OCI-LY3 (cell line): ENCODE measurements around the gene B4GALNT2.
"Not testable (repeated sequence)": the region's sequence is repeated elsewhere in the genome, so short reads cannot be mapped to it uniquely, and the experiment has no call there.

Experiments
- H2AFZ ChIP-seq: fragments of 200-600, 300-600 bp; shearing (Covaris generic); 2 replicates; pipeline ENCODE4 v1.6.0; 2014; ENCODE audit warnings: antibody characterized with exemption, low read depth, low read length
- H3K27ac ChIP-seq: fragments of 200-600, 300-600 bp; sonication (generic); 2 replicates; pipeline ENCODE4 v1.5.1; 2014; ENCODE audit warnings: mild to moderate bottlenecking, low read length, moderate library complexity, mixed read lengths
- H3K27me3 ChIP-seq: fragments of 200-600, 300-600 bp; sonication (generic); 2 replicates; pipeline ENCODE4 v1.6.1; 2014; ENCODE audit warnings: low read depth, low read length, mixed read lengths
- H3K36me3 ChIP-seq: fragments of 200-600, 300-600 bp; sonication (generic); replicated peaks from 2 replicates; pipeline ENCODE3; 2014; ENCODE audit warnings: low read depth, low read length, mixed read lengths
- H3K4me1 ChIP-seq: fragments of 300-600, 200-600 bp; sonication (generic); 2 replicates; pipeline ENCODE4 v1.6.1; 2014; ENCODE audit warnings: low read length, mixed read lengths
- H3K4me2 ChIP-seq: fragments of 200-600, 300-600 bp; sonication (generic); 2 replicates; pipeline ENCODE4 v1.6.1; 2014; ENCODE audit warnings: low read length, mixed read lengths
- H3K4me3 ChIP-seq: fragments of 300-600, 200-600 bp; sonication (generic); 2 replicates; pipeline ENCODE4 v1.5.1; 2014; ENCODE audit warnings: antibody characterized with exemption, mild to moderate bottlenecking, low read length, moderate library complexity
- H3K79me2 ChIP-seq: fragments of 300-600, 200-600 bp; shearing (Covaris generic); 2 replicates; pipeline ENCODE4 v1.6.1; 2014; ENCODE audit warnings: mild to moderate bottlenecking, low read length, mixed read lengths
- H3K9ac ChIP-seq: fragments of 300-600, 200-600 bp; shearing (Covaris generic); 2 replicates; pipeline ENCODE4 v1.6.0; 2014; ENCODE audit warnings: mild to moderate bottlenecking, low read length, moderate library complexity
- H3K9me3 ChIP-seq: fragments of 200-600, 300-600 bp; shearing (Covaris generic); 2 replicates; pipeline ENCODE4 v1.6.1; 2014; ENCODE audit warnings: low read length, mixed read lengths; ENCODE audit not compliant: insufficient read depth
- H4K20me1 ChIP-seq: fragments of 200-600, 300-600 bp; sonication (generic); 2 replicates; pipeline ENCODE4 v1.6.1; 2016; ENCODE audit warnings: low read length, mixed read lengths; ENCODE audit not compliant: insufficient read depth
- CTCF ChIP-seq: fragments of 200-600, 300-600 bp; sonication (generic); IDR thresholded peaks from 2 replicates; pipeline ENCODE4 v1.5.1; 2014; ENCODE audit warnings: antibody characterized with exemption, low read length, low read depth
- EZH2phosphoT487 ChIP-seq: fragments of 200-600 bp; shearing (Covaris generic); IDR thresholded peaks from 2 replicates; pipeline ENCODE4 v1.6.1; 2018; ENCODE audit warnings: antibody characterized with exemption, mixed run types, low read depth

Gene B4GALNT2

GRCh38 chr17:49100601-49101000, 32.0 kb upstream of the B4GALNT2 start:
- no peak overlapping the region for H2AFZ ChIP-seq
- H3K4me3 ChIP-seq, result no peak overlapping the region
- no peak overlapping the region for H3K27ac ChIP-seq

GRCh38 chr17:49101054-49101534, 31.5 kb upstream of the B4GALNT2 start:
- no peak overlapping the region for H3K4me3 ChIP-seq
- no peaks in the 10 kb centered on the region for H3K27me3 ChIP-seq
- no peak overlapping the region for H3K4me2 ChIP-seq
- TF ChIP-seq CTCF, result no peak
- TF ChIP-seq EZH2phosphoT487, result no peak
- H3K79me2 ChIP-seq, result no peaks in the 10 kb centered on the region
- H4K20me1 ChIP-seq, result no peaks in the 10 kb centered on the region
- no peaks in the 10 kb centered on the region for H3K9me3 ChIP-seq
- H2AFZ ChIP-seq, result no peak overlapping the region
- H3K36me3 ChIP-seq, result no peaks in the 10 kb centered on the region
- no peak overlapping the region for H3K9ac ChIP-seq
- H3K4me1 ChIP-seq, result no peaks in the 10 kb centered on the region
- H3K27ac ChIP-seq, result no peak overlapping the region

More at GRCh38 chr17:49100601-49101000, 32.0 kb upstream of the B4GALNT2 start:
- Histone ChIP-seq H3K36me3 (no peaks in the 10 kb centered on the region), H3K79me2 (no peaks in the 10 kb centered on the region), H4K20me1 (no peaks in the 10 kb centered on the region), H3K27me3 (no peaks in the 10 kb centered on the region), H3K9me3 (no peaks in the 10 kb centered on the region), H3K4me1 (no peaks in the 10 kb centered on the region), H3K4me2 (no peak overlapping the region), H3K9ac (no peak overlapping the region)
- TF ChIP-seq EZH2phosphoT487, result no peak

- H3K4me1 ChIP-seq, H3K9me3 ChIP-seq, H3K4me3 ChIP-seq, H3K79me2 ChIP-seq, H3K4me2 ChIP-seq, H4K20me1 ChIP-seq, H3K27me3 ChIP-seq, H3K9ac ChIP-seq, H2AFZ ChIP-seq, H3K36me3 ChIP-seq, H3K27ac ChIP-seq: not testable (repeated sequence)
Observed at GRCh38 chr17:49103360-49103759, 29.2 kb upstream of the B4GALNT2 start.

DNA sequence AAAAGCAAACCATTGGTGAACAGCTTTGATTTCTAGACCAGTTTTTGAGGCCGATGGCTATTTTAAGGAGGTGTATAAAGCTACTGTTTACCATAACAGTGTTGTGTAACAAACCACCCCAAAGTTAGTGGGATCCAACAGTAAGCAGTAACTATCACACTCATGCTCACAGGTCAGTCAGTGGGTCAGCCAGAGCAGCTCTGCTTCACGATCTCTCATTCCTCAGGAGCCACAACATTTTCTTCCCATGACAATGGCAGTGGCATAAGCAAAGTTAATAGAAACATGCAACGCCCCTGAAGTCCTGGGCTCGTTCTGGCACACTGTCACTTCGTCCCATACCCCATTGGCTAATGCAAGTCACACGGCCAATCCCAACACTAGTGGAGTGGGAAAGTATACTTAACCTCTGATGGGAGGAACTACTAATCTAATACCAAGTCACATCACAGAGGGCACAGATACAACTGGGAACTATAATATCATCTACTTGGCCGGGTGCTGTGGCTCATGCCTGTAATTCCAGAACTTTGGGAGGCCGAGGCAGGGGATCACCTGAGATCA, 28.0 kb upstream of the B4GALNT2 start:
- Histone ChIP-seq H3K9me3 (no peaks in the 10 kb centered on the region), H3K4me1 (no peaks in the 10 kb centered on the region), H3K27ac (no peak overlapping the region), H3K79me2 (no peaks in the 10 kb centered on the region), H3K27me3 (no peaks in the 10 kb centered on the region), H3K9ac (no peak overlapping the region), H4K20me1 (no peaks in the 10 kb centered on the region), H3K36me3 (no peaks in the 10 kb centered on the region), H2AFZ (no peak overlapping the region), H3K4me2 (no peak overlapping the region), H3K4me3 (no peak overlapping the region)
- no peak for TF ChIP-seq EZH2phosphoT487

GRCh38 chr17:49106321-49107210, 26.0 kb upstream of the B4GALNT2 start:
- no peak overlapping the region for H3K4me3 ChIP-seq
- H4K20me1 ChIP-seq, result no peaks in the 10 kb centered on the region
- no peaks in the 10 kb centered on the region for H3K36me3 ChIP-seq
- H2AFZ ChIP-seq, result no peak overlapping the region
- H3K4me2 ChIP-seq, result no peak overlapping the region
- no peak overlapping the region for H3K27ac ChIP-seq
- no peaks in the 10 kb centered on the region for H3K27me3 ChIP-seq
- no peaks in the 10 kb centered on the region for H3K79me2 ChIP-seq
- H3K4me1 ChIP-seq, result no peaks in the 10 kb centered on the region
- H3K9me3 ChIP-seq, result no peaks in the 10 kb centered on the region
- TF ChIP-seq EZH2phosphoT487, result no peak
- no peak for TF ChIP-seq CTCF
- no peak overlapping the region for H3K9ac ChIP-seq
